ENCODE measurements around the gene KIAA1958.

DNA sequence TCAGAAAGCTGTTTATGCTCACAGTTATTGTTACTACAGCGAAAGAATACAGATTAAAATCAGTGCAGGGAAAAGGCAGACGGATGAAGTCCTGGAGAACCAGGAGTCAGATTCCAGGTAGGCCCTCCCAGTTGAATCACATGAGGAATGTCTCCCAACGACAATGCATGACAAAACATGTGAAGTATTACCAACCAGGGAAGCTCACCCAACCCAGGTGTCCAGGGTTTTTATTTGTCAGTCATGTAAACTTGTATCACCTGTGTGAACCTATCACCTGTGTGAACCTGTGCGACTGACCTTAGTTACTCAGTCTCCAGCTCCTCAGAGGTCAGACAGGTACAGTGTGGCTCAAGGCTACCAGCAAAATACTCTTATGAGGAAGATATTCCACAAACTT, 63.9 kb downstream of the KIAA1958 start:
- TF ChIP-seq, protein P1, sequence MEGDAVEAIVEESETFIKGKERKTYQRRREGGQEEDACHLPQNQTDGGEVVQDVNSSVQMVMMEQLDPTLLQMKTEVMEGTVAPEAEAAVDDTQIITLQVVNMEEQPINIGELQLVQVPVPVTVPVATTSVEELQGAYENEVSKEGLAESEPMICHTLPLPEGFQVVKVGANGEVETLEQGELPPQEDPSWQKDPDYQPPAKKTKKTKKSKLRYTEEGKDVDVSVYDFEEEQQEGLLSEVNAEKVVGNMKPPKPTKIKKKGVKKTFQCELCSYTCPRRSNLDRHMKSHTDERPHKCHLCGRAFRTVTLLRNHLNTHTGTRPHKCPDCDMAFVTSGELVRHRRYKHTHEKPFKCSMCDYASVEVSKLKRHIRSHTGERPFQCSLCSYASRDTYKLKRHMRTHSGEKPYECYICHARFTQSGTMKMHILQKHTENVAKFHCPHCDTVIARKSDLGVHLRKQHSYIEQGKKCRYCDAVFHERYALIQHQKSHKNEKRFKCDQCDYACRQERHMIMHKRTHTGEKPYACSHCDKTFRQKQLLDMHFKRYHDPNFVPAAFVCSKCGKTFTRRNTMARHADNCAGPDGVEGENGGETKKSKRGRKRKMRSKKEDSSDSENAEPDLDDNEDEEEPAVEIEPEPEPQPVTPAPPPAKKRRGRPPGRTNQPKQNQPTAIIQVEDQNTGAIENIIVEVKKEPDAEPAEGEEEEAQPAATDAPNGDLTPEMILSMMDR (IDR thresholded peaks at IDR 0.05; ENCODE audit: control extremely low read depth in 1 of 3, insufficient read depth in 1 of 3, low read depth in 1 of 3, low read length in 3 of 3) = no peak
- TF ChIP-seq, protein P2, sequence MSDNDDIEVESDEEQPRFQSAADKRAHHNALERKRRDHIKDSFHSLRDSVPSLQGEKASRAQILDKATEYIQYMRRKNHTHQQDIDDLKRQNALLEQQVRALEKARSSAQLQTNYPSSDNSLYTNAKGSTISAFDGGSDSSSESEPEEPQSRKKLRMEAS (IDR thresholded peaks at IDR 0.05) = no peak
- TF ChIP-seq, protein P3, sequence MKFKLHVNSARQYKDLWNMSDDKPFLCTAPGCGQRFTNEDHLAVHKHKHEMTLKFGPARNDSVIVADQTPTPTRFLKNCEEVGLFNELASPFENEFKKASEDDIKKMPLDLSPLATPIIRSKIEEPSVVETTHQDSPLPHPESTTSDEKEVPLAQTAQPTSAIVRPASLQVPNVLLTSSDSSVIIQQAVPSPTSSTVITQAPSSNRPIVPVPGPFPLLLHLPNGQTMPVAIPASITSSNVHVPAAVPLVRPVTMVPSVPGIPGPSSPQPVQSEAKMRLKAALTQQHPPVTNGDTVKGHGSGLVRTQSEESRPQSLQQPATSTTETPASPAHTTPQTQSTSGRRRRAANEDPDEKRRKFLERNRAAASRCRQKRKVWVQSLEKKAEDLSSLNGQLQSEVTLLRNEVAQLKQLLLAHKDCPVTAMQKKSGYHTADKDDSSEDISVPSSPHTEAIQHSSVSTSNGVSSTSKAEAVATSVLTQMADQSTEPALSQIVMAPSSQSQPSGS (IDR thresholded peaks at IDR 0.05; ENCODE audit: low read length) = no peak
- no peak for TF ChIP-seq YY1 (IDR thresholded peaks at IDR 0.05; ENCODE audit: low read depth, low read length)
- TF ChIP-seq POLR2AphosphoS5 (IDR thresholded peaks at IDR 0.05; ENCODE audit: low read depth, low read length) = no peak
- no peak for TF ChIP-seq KDM1A (IDR thresholded peaks at IDR 0.05; ENCODE audit: borderline replicate concordance, low read length)
- no peak for TF ChIP-seq EP300 (IDR thresholded peaks at IDR 0.05; ENCODE audit: borderline replicate concordance in 1 of 2, low read depth in 2 of 2, low read length in 2 of 2)
- no peak for TF ChIP-seq ASH2L (IDR thresholded peaks at IDR 0.05; ENCODE audit: low read length)
- TF ChIP-seq HDAC6 (IDR thresholded peaks at IDR 0.05; ENCODE audit: low read depth, low read length) = no peak
- TF ChIP-seq SIN3A (conservative IDR thresholded peaks at IDR 0.05 in 1 of 2, IDR thresholded peaks at IDR 0.05 in 1 of 2; ENCODE audit: low read depth in 1 of 2, low read length in 2 of 2) = no peak
- no peak for TF ChIP-seq SUZ12 (IDR thresholded peaks at IDR 0.05; ENCODE audit: low read length)

All from H1 (cell line).